Measurements from ENCODE around the gene OR10J5.
"Not testable (repeated sequence)": the region's sequence is repeated elsewhere in the genome, so short reads cannot be mapped to it uniquely, and the experiment has no call there.

Gene OR10J5

DNA sequence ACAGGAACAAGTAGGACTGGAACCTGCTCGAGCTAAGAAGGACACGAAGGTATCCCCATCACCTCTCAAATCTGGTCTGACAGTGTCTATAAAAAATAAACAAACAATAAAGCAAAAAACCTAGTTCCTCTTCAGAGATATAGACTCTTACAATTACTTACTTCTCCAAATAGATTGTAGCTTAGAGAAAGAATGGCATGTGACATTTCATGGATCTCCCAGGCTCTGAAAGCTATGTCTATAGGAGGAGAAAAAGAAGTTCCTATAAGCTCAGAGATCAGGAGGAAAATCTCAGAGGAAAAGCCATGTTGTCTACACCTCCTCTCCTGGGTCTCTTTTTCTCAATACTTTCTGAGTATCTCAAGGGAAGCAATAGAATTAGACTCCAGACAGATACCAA lies 12.3 kb upstream of the OR10J5 start:
- intact Hi-C loops (cut with DNase I; ENCODE audit: low total_unique reads): no loop called here
- H3K4me1 ChIP-seq: no peaks in the 10 kb centered on the region
- no peaks in the 10 kb centered on the region for H3K9me3 ChIP-seq
- no peak overlapping the region for H3K4me3 ChIP-seq
- H3K27ac ChIP-seq: no peak overlapping the region
- TF ChIP-seq, protein P1, sequence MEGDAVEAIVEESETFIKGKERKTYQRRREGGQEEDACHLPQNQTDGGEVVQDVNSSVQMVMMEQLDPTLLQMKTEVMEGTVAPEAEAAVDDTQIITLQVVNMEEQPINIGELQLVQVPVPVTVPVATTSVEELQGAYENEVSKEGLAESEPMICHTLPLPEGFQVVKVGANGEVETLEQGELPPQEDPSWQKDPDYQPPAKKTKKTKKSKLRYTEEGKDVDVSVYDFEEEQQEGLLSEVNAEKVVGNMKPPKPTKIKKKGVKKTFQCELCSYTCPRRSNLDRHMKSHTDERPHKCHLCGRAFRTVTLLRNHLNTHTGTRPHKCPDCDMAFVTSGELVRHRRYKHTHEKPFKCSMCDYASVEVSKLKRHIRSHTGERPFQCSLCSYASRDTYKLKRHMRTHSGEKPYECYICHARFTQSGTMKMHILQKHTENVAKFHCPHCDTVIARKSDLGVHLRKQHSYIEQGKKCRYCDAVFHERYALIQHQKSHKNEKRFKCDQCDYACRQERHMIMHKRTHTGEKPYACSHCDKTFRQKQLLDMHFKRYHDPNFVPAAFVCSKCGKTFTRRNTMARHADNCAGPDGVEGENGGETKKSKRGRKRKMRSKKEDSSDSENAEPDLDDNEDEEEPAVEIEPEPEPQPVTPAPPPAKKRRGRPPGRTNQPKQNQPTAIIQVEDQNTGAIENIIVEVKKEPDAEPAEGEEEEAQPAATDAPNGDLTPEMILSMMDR (IDR thresholded peaks at IDR 0.05): no peak
- no peaks in the 10 kb centered on the region for H3K36me3 ChIP-seq
- no peak for DNase-seq
- H3K27me3 ChIP-seq: no peaks in the 10 kb centered on the region

DNA sequence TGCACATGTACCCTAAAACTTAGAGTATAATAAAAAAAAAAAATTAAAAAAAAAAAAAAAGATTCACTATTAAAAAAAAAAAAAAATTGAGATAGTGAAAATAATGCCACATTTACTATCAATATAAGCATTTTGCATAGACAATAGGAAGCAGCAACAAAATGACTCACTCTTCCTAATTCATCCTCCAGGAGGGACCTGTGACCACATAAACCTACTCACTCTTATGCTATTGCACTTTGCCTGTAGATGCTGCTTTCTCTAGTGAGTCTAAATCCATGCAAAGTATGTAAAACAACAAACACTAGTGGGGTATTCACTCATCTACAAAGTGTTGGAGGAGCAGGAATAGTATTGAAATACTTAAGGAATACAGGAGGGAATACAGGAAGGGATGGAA lies 2.9 kb downstream of the OR10J5 start:
- no peak overlapping the region for H3K4me3 ChIP-seq
- no peaks in the 10 kb centered on the region for H3K9me3 ChIP-seq
- TF ChIP-seq, protein P1 (IDR thresholded peaks at IDR 0.05): no peak
- intact Hi-C loops (cut with DNase I; ENCODE audit: low total_unique reads): no loop called here
- no peaks in the 10 kb centered on the region for H3K4me1 ChIP-seq
- DNase-seq: no peak
- H3K27me3 ChIP-seq: no peaks in the 10 kb centered on the region
- H3K27ac ChIP-seq: no peak overlapping the region
- no peaks in the 10 kb centered on the region for H3K36me3 ChIP-seq

DNA sequence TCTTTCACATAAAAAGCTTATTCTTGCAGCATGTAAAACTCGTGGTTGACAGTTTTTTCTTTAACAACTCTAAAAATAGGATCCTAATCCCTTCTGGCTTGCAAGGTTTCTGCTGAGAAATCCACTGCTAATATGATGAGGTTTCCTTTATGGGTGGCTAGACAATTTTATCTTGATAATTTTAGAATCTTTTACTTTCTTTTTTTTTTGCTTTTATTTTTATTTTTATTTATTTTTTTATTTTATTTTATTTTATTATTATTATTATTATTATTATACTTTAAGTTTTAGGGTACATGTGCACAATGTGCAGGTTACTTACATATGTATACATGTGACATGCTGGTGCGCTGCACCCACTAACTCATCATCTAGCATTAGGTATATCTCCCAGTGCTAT lies 11.0 kb downstream of the OR10J5 start:
- intact Hi-C loops (cut with DNase I; ENCODE audit: low total_unique reads); H3K9me3 ChIP-seq; H3K27me3 ChIP-seq; H3K27ac ChIP-seq; H3K4me3 ChIP-seq; H3K36me3 ChIP-seq; DNase-seq; H3K4me1 ChIP-seq: not testable (repeated sequence)

DNA sequence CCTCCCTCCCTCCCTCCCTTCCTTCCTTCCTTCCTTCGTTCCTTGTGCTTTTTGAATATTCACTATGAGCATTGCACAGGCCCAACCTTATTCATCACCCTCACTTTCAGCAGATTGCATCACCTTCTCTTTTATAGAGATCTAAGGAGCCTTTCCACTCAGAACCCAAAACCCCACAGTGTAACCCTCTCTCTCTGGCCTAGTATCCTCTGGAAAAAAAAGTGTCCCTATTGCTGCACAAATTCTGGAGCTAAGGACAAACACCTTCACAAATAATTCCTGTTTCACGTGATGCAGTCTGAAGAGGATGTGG lies 25.6 kb downstream of the OR10J5 start:
- intact Hi-C loops (cut with DNase I; ENCODE audit: low total_unique reads): no loop called here
- H3K4me1 ChIP-seq: no peaks in the 10 kb centered on the region

DNA sequence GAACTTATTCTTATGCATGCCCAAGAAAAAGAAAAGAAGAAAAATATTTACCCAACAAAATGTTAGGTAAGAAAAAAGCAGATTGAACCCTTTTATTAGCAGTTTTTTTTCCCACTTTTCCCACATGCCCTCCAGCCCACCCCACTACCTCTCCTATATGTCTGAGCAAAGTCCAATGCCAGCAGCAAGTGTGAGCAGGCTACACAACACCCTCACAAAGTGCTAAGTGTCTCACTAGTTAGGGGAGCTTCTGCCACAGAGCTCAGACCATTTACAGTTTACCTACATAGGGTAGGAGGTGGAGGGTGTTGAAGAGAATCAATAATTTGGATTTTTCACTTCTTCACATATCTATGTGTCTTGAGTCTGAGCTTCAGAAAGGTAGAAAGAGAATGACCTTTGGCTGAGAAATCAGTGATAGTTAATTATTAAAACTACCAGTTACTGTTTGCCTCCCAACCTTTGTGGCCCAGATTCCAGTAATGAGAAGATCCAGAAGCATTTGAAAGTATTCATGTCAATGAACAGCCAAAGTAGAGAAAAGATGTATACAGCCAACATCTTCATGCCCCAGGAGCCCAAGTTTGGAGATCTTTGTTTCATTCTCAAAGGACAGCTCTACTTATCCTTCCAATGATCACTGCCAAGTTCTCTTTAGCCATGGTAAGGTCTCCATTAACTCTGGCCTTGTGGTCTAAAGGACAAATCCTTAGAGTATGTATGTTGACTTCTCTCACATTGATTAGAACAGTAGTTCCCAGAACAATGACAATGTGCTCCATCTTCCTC lies 26.2 kb downstream of the OR10J5 start:
- H3K36me3 ChIP-seq: no peaks in the 10 kb centered on the region
- H3K27me3 ChIP-seq: no peaks in the 10 kb centered on the region
- TF ChIP-seq, protein P1 (IDR thresholded peaks at IDR 0.05): no peak
- H3K4me1 ChIP-seq: no peaks in the 10 kb centered on the region
- intact Hi-C loops (cut with DNase I; ENCODE audit: low total_unique reads): no loop called here
- DNase-seq: no peak
- peaks cover 0 to 5% (median 0%) of the 10 kb centered on the region in 3 donors for H3K9me3 ChIP-seq
- no peak overlapping the region for H3K4me3 ChIP-seq
- H3K27ac ChIP-seq: no peak overlapping the region

More for the DNA sequence above, 25.6 kb downstream of the OR10J5 start:
- no peaks in the 10 kb centered on the region for H3K27me3 ChIP-seq
- no peak for DNase-seq
- H3K4me3 ChIP-seq: no peak overlapping the region
- H3K9me3 ChIP-seq: peaks cover 0 to 5% (median 0%) of the 10 kb centered on the region in 3 donors
- no peaks in the 10 kb centered on the region for H3K36me3 ChIP-seq
- no peak overlapping the region for H3K27ac ChIP-seq
- TF ChIP-seq, protein P1 (IDR thresholded peaks at IDR 0.05): no peak

DNA sequence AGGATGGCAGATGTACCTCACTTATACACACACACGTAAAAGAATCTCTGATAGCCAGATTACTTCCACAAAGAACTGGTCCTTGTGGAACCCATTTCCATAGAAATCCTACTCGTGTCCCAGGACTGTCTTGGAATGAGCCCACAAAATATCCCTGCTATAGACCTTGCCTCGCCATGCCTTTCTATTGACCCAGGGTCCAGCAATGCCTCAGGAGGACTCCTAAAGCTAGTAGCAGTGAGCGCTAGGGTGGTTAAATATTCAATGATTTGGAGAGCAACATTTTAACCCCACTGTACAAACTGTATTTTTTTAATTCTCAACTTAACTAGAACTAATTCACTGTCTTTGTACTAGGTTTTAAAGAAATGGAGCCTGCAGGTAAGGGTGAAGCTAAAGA lies 26.9 kb downstream of the OR10J5 start:
- DNase-seq: no peak
- Histone ChIP-seq H3K9me3 (peaks cover 0 to 5% (median 0%) of the 10 kb centered on the region in 3 donors), H3K4me1 (no peaks in the 10 kb centered on the region), H3K4me3 (no peak overlapping the region), H3K36me3 (no peaks in the 10 kb centered on the region), H3K27me3 (no peaks in the 10 kb centered on the region), H3K27ac (no peak overlapping the region)
- TF ChIP-seq, protein P1 (IDR thresholded peaks at IDR 0.05): no peak
- intact Hi-C loops (cut with DNase I; ENCODE audit: low total_unique reads): no loop called here

Measured in tibial artery (tissue), 4 donors.